BLaER1 (cell line): ENCODE data around the gene CYFIP1.

ENCODE experiments used
- H3K27ac ChIP-seq: shearing (Covaris generic); formaldehyde crosslinking; 2 replicates; pipeline ENCODE4 v1.8.1; 2022
- H3K27me3 ChIP-seq: shearing (Covaris generic); formaldehyde crosslinking; 2 replicates; pipeline ENCODE4 v1.8.1; 2022
- H3K36me3 ChIP-seq: shearing (Covaris generic); formaldehyde crosslinking; 2 replicates; pipeline ENCODE4 v1.8.1; 2022
- H3K4me1 ChIP-seq: shearing (Covaris generic); formaldehyde crosslinking; 2 replicates; pipeline ENCODE4 v1.8.1; 2022
- H3K4me2 ChIP-seq: shearing (Covaris generic); formaldehyde crosslinking; 2 replicates; pipeline ENCODE4 v1.8.1; 2022
- H3K4me3 ChIP-seq: shearing (Covaris generic); formaldehyde crosslinking; 2 replicates; pipeline ENCODE4 v1.8.1; 2022
- H3K9ac ChIP-seq: shearing (Covaris generic); formaldehyde crosslinking; 2 replicates; pipeline ENCODE4 v1.8.1; 2022
- H3K9me3 ChIP-seq: shearing (Covaris generic); formaldehyde crosslinking; 2 replicates; pipeline ENCODE4 v1.8.1; 2022
- H4K20me1 ChIP-seq: shearing (Covaris generic); formaldehyde crosslinking; 2 replicates; pipeline ENCODE4 v1.8.1; 2022
- Cebpa-rat ChIP-seq: shearing (Covaris generic); IDR thresholded peaks from 2 replicates; pipeline ENCODE4 v1.8.1; 2022

The CYFIP1 gene

GRCh38 chr15:22867886-22868285 lies 112.3 kb downstream of the CYFIP1 start:
- H3K27ac ChIP-seq, result no peak overlapping the region

GRCh38 chr15:22866079-22866478 lies 114.1 kb downstream of the CYFIP1 start:
- Histone ChIP-seq H3K27ac (no peak overlapping the region), H3K27me3 (no peaks in the 10 kb centered on the region), H4K20me1 (peaks cover 94% of the 10 kb centered on the region), H3K36me3 (peaks cover 100% of the 10 kb centered on the region), H3K4me1 (peaks cover 5% of the 10 kb centered on the region; the same call in 1 of the 2 replicates), H3K9ac (no peak overlapping the region), H3K9me3 (no peaks in the 10 kb centered on the region), H3K4me3 (no peak overlapping the region), H3K4me2 (no peak overlapping the region)
- no peak for TF ChIP-seq Cebpa-rat

More at GRCh38 chr15:22867886-22868285, 112.3 kb downstream of the CYFIP1 start:
- TF ChIP-seq Cebpa-rat, result no peak
- no peaks in the 10 kb centered on the region for H3K27me3 ChIP-seq
- peaks cover 99% of the 10 kb centered on the region for H3K36me3 ChIP-seq
- H3K9me3 ChIP-seq, result no peaks in the 10 kb centered on the region
- no peak overlapping the region for H3K9ac ChIP-seq
- H3K4me1 ChIP-seq, result peaks cover 23% of the 10 kb centered on the region
- H3K4me3 ChIP-seq, result no peak overlapping the region
- no peak overlapping the region for H3K4me2 ChIP-seq
- peaks cover 76% of the 10 kb centered on the region for H4K20me1 ChIP-seq

- H3K4me2 ChIP-seq, result no peak overlapping the region
- no peak overlapping the region for H3K4me3 ChIP-seq
- H3K27ac ChIP-seq, result no peak overlapping the region
- no peaks in the 10 kb centered on the region for H3K4me1 ChIP-seq
- no peak overlapping the region for H3K9ac ChIP-seq
- H3K27me3 ChIP-seq, result no peaks in the 10 kb centered on the region
- peaks cover 100% of the 10 kb centered on the region for H3K36me3 ChIP-seq
- H3K9me3 ChIP-seq, result no peaks in the 10 kb centered on the region
- no peak for TF ChIP-seq Cebpa-rat
- H4K20me1 ChIP-seq, result peaks cover 100% of the 10 kb centered on the region
Measured at GRCh38 chr15:22863356-22863755, 116.8 kb downstream of the CYFIP1 start.

GRCh38 chr15:22861161-22861560 lies 119.0 kb downstream of the CYFIP1 start:
- H3K27ac ChIP-seq, result no peak overlapping the region
- H4K20me1 ChIP-seq, result peaks cover 86% of the 10 kb centered on the region
- no peaks in the 10 kb centered on the region for H3K27me3 ChIP-seq
- H3K36me3 ChIP-seq, result peaks cover 99% of the 10 kb centered on the region
- H3K4me3 ChIP-seq, result no peak overlapping the region
- no peaks in the 10 kb centered on the region for H3K9me3 ChIP-seq
- TF ChIP-seq Cebpa-rat, result no peak
- no peak overlapping the region for H3K4me2 ChIP-seq
- no peaks in the 10 kb centered on the region for H3K4me1 ChIP-seq
- no peak overlapping the region for H3K9ac ChIP-seq

- Histone ChIP-seq H4K20me1 (peaks cover 81% of the 10 kb centered on the region), H3K4me1 (no peaks in the 10 kb centered on the region), H3K9ac (no peak overlapping the region), H3K27me3 (no peaks in the 10 kb centered on the region), H3K4me2 (no peak overlapping the region), H3K9me3 (no peaks in the 10 kb centered on the region), H3K4me3 (no peak overlapping the region), H3K36me3 (peaks cover 99% of the 10 kb centered on the region), H3K27ac (no peak overlapping the region)
- TF ChIP-seq Cebpa-rat, result no peak
Measured at GRCh38 chr15:22856659-22857058, 123.5 kb downstream of the CYFIP1 start.

- H3K36me3 ChIP-seq, result peaks cover 99% of the 10 kb centered on the region
- no peak for TF ChIP-seq Cebpa-rat
- peaks cover 81% of the 10 kb centered on the region for H4K20me1 ChIP-seq
- H3K4me3 ChIP-seq, result no peak overlapping the region
- H3K27ac ChIP-seq, result no peak overlapping the region
- no peak overlapping the region for H3K4me2 ChIP-seq
- no peaks in the 10 kb centered on the region for H3K4me1 ChIP-seq
- no peaks in the 10 kb centered on the region for H3K9me3 ChIP-seq
- no peaks in the 10 kb centered on the region for H3K27me3 ChIP-seq
- H3K9ac ChIP-seq, result no peak overlapping the region
Measured at GRCh38 chr15:22855791-22856190, 124.4 kb downstream of the CYFIP1 start.

GRCh38 chr15:22851513-22851912 lies 128.7 kb downstream of the CYFIP1 start:
- no peak overlapping the region for H3K27ac ChIP-seq
- no peaks in the 10 kb centered on the region for H3K9me3 ChIP-seq
- H3K4me1 ChIP-seq, result no peaks in the 10 kb centered on the region
- peaks cover 94% of the 10 kb centered on the region for H4K20me1 ChIP-seq
- H3K4me3 ChIP-seq, result no peak overlapping the region
- H3K9ac ChIP-seq, result no peak overlapping the region
- no peak for TF ChIP-seq Cebpa-rat
- no peak overlapping the region for H3K4me2 ChIP-seq
- H3K36me3 ChIP-seq, result peaks cover 99% of the 10 kb centered on the region
- no peaks in the 10 kb centered on the region for H3K27me3 ChIP-seq

- no peak overlapping the region for H3K9ac ChIP-seq
- no peak overlapping the region for H3K4me2 ChIP-seq
- H3K4me1 ChIP-seq, result 0 out of 2 replicates have a peak, but pooled peaks cover under 1% of the 10 kb centered on the region
- no peak overlapping the region for H3K4me3 ChIP-seq
- H3K27ac ChIP-seq, result no peak overlapping the region
- H3K27me3 ChIP-seq, result no peaks in the 10 kb centered on the region
- H4K20me1 ChIP-seq, result peaks cover 96% of the 10 kb centered on the region
- peaks cover 100% of the 10 kb centered on the region for H3K36me3 ChIP-seq
- H3K9me3 ChIP-seq, result no peaks in the 10 kb centered on the region
- TF ChIP-seq Cebpa-rat, result no peak
Measured at GRCh38 chr15:22850055-22850454, 130.1 kb downstream of the CYFIP1 start.

DNA sequence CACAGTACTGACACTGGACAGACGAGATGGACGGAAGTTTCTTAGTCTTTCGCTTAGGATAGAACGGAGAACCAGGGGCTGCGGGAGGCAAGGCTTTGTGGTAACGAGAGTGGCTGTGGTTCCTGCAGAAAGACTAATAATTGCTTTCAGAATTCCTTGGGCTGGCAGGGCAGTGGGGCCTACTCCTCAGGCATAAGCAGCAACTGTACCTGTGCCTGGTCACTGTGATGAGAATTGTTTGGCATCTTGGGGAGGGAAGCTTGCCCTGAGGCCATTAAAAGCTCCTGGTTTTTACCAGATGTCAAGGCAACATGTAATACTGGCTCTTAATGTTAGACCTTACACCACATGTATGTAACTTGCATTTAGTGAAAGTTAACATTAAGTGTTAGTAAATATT lies 134.1 kb downstream of the CYFIP1 start:
- Histone ChIP-seq H3K27me3 (no peaks in the 10 kb centered on the region), H3K36me3 (peaks cover 98% of the 10 kb centered on the region), H3K9me3 (no peaks in the 10 kb centered on the region), H3K4me1 (peaks cover 24% of the 10 kb centered on the region), H4K20me1 (peaks cover 100% of the 10 kb centered on the region), H3K27ac (no peak overlapping the region), H3K4me2 (no peak overlapping the region), H3K9ac (no peak overlapping the region), H3K4me3 (no peak overlapping the region)
- TF ChIP-seq Cebpa-rat, result no peak

DNA sequence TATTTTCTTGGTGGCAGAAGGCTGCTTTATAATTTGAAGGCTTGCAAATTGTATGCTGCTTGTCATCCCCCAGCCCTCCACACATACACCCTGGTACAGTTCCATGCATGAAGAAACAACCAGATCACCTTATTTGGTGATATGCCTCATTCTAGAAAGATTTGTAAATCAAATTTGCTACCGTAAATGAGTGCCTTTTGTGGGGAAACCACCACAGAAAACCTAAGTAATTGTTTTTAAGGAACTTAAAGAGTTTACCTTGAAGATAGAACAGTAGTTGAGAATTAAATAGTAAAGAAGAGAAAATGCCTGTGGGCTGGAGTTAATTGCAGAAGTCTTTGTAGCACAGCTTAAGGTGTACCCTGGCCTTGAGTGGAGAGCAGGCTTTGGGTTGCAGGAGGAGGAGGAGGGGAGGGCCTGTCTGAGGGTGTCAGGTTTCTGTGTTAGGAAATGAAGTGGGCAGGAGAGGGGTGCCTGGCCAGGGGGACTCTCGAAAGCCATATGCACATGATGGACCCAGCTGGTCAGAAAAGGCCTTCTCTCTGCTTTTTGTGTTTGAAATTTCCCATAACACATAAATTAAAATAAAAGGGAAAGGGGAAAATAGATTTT lies 134.8 kb downstream of the CYFIP1 start:
- no peak overlapping the region for H3K9ac ChIP-seq
- no peaks in the 10 kb centered on the region for H3K27me3 ChIP-seq
- no peak overlapping the region for H3K4me2 ChIP-seq
- no peaks in the 10 kb centered on the region for H3K9me3 ChIP-seq
- no peak for TF ChIP-seq Cebpa-rat
- H3K4me1 ChIP-seq, result peaks cover 31% of the 10 kb centered on the region
- no peak overlapping the region for H3K27ac ChIP-seq
- peaks cover 100% of the 10 kb centered on the region for H4K20me1 ChIP-seq
- H3K36me3 ChIP-seq, result peaks cover 92% of the 10 kb centered on the region
- H3K4me3 ChIP-seq, result no peak overlapping the region
